OCI-LY1 (cell line): ENCODE measurements around the gene SLC5A3.

Source experiments
- EZH2 ChIP-seq: fragments of 200-600 bp; sonication (generic), shearing (Covaris generic); IDR thresholded peaks from 2 replicates; pipeline ENCODE4 v1.8.0; 2017; ENCODE audit warnings: borderline replicate concordance, mixed run types, mild to moderate bottlenecking, antibody characterized with exemption, low read length, moderate library complexity, mixed read lengths
- TF ChIP-seq, protein P1 (sequence below): fragments of 200-600 bp; sonication (generic), shearing (Covaris generic); IDR thresholded peaks from 2 replicates; pipeline ENCODE4 v1.5.1; 2017; ENCODE audit warnings: mild to moderate bottlenecking, antibody characterized with exemption, low read length, moderate library complexity, mixed read lengths

DNA sequence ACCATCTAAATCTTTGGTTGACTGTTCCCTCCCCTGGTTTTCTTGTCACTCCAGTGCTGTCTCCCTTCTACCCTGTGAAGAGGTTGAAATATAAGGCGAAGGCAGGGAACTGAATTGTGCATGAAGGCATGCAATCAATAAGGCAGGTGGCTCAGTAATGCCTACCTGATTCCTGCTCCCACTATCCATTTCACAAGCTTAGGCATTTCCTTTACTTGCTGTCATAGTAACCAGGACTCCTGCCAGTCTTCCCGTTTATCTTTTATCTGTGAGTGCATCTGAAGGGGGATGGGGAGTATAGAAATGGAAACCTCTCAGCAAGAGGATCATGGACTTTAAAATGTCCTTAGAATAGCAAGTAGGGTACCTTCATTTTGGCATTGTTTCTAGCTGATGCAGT, 40.5 kb downstream of the SLC5A3 start:
- TF ChIP-seq, protein P1, sequence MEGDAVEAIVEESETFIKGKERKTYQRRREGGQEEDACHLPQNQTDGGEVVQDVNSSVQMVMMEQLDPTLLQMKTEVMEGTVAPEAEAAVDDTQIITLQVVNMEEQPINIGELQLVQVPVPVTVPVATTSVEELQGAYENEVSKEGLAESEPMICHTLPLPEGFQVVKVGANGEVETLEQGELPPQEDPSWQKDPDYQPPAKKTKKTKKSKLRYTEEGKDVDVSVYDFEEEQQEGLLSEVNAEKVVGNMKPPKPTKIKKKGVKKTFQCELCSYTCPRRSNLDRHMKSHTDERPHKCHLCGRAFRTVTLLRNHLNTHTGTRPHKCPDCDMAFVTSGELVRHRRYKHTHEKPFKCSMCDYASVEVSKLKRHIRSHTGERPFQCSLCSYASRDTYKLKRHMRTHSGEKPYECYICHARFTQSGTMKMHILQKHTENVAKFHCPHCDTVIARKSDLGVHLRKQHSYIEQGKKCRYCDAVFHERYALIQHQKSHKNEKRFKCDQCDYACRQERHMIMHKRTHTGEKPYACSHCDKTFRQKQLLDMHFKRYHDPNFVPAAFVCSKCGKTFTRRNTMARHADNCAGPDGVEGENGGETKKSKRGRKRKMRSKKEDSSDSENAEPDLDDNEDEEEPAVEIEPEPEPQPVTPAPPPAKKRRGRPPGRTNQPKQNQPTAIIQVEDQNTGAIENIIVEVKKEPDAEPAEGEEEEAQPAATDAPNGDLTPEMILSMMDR = no peak
- TF ChIP-seq EZH2 = no peak
